ENCODE data around the gene LGMN. TPM values are rescaled to one million over a fixed set of nuclear protein-coding genes. Genes with fewer than 3 reads are reported as not detected.
A peak's percentile ranks its signal among the peaks of the same experiment; 100 is the strongest.
"Not testable (repeated sequence)": the region's sequence is repeated elsewhere in the genome, so short reads cannot be mapped to it uniquely, and the experiment has no call there.

LGMN gene
- total and polyA plus RNA-seq, 2 experiments from 2014 or later = 98.8 to 129 TPM

DNA sequence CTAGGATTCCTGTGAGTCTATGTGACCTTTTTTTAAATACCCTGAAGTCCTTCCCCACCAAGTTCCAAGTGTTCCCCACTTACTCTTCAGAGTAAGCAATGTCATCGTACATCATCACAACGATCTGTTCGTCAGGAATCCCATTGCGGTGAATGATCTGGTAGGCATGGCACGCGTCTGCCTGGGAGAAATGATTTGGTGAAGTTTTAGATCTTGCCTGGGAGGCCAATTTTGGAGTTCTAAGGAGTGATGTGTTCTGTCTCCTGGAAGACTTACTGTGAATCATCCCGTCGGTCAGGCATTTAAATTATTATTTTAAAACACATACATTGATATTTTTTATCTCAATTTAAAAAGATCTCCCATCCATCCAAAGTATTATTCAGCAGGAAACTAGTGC lies 29.8 kb downstream of the LGMN start:
- H4K20me1 ChIP-seq (ENCODE audit: insufficient read depth) = no peaks in the 10 kb centered on the region
- no peaks in the 10 kb centered on the region for H3K36me3 ChIP-seq (ENCODE audit: low read depth)
- no peaks in the 10 kb centered on the region for H3K9me2 ChIP-seq (ENCODE audit: insufficient read depth)
- TF ChIP-seq EZH2phosphoT487 (IDR thresholded peaks at IDR 0.05; ENCODE audit: insufficient read depth, low read depth) (no peak), EZH2 (IDR thresholded peaks at IDR 0.05; ENCODE audit: insufficient read depth, poor library complexity, severe bottlenecking) (no peak)
- no peaks in the 10 kb centered on the region for H3K79me2 ChIP-seq (ENCODE audit: insufficient read depth)
- no peaks in the 10 kb centered on the region for H3K27me3 ChIP-seq (replicated peaks; ENCODE audit: insufficient read depth)
- in situ Hi-C loops (cut with MboI) = no loop called here
- no peak overlapping the region for H2AFZ ChIP-seq
- 80 to 81% methylated on average over 8 of the region's 8 CpGs for WGBS, 2 experiments (ENCODE audit: low coverage in 1 of 2, low lambda C conversion rate in 2 of 2, missing lambda C conversion rate in 2 of 2)
- H3F3A ChIP-seq (ENCODE audit: insufficient read depth) = peaks cover 6% of the 10 kb centered on the region
- no peak overlapping the region for H3K27ac ChIP-seq
- H3K9me3 ChIP-seq (ENCODE audit: low read depth) = no peaks in the 10 kb centered on the region
- no peak overlapping the region for H3K4me2 ChIP-seq (ENCODE audit: unreplicated experiment)
- no peak overlapping the region for H3K4me3 ChIP-seq
- peak; percentile 36 for DNase-seq
- peaks cover 11% of the 10 kb centered on the region for H3K4me1 ChIP-seq (ENCODE audit: insufficient read depth)
- H3K9ac ChIP-seq = no peak overlapping the region

DNA sequence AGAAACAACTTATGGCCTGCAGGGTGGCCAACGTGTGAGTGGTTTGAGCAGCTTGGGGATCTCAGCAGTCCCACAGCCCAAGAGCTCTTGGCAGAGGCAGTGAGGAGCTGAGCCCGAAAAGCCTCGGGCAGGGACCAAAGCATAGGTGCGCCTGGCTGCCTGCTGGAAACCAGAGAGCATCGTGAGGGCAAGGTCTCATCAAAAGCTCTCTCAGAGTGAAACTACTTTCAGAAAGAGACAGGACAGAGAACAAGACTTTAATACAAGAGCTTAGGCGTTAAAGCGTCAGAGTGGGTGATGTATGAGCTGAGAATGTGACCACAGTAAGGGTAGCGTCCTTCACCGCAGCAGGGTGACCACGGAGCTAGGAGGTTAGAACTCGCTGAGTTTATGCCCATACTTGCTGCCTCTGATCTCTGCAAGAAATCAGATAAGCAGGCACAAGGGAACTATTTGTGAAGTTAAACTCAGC lies 30.8 kb downstream of the LGMN start:
- DNase-seq = no peak
- 82 to 83% methylated on average over 11 of the region's 11 CpGs for WGBS, 2 experiments (ENCODE audit: low coverage in 1 of 2, low lambda C conversion rate in 2 of 2, missing lambda C conversion rate in 2 of 2)

DNA sequence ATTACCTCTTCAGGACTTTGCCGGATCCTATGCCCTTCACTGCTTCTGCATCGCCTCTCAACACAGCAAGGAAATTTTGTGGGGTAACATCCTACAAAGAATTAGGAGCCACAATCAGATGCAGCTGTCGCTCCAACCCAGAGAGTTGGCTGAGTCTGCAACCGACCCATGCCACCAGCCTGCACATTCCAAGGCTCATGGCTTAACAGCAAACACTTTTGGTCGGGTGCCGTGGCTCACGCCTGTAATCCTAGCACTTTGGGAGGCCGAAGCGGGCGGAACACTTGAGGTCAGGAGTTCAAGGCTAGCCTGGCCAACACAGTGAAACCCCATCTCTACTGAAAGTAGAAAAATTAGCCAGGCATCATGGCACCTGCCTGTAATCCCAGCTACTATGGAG lies 32.3 kb downstream of the LGMN start:
- no peak overlapping the region for H3K4me3 ChIP-seq
- no peaks in the 10 kb centered on the region for H4K20me1 ChIP-seq (ENCODE audit: insufficient read depth)
- H3K9me3 ChIP-seq (ENCODE audit: low read depth) = no peaks in the 10 kb centered on the region
- no peaks in the 10 kb centered on the region for H3K79me2 ChIP-seq (ENCODE audit: insufficient read depth)
- no peak overlapping the region for H3K4me2 ChIP-seq (ENCODE audit: unreplicated experiment)
- TF ChIP-seq EZH2 (IDR thresholded peaks at IDR 0.05; ENCODE audit: insufficient read depth, poor library complexity, severe bottlenecking) (no peak), EZH2phosphoT487 (IDR thresholded peaks at IDR 0.05; ENCODE audit: insufficient read depth, low read depth) (no peak)
- in situ Hi-C loops (cut with MboI) = no loop called here
- H3F3A ChIP-seq (ENCODE audit: insufficient read depth) = peaks cover 6% of the 10 kb centered on the region
- no peak overlapping the region for H3K9ac ChIP-seq
- H3K27ac ChIP-seq = no peak overlapping the region
- H3K36me3 ChIP-seq (ENCODE audit: low read depth) = no peaks in the 10 kb centered on the region
- H3K9me2 ChIP-seq (ENCODE audit: insufficient read depth) = no peaks in the 10 kb centered on the region
- 57 to 65% methylated on average over 10 of the region's 10 CpGs for WGBS, 2 experiments (ENCODE audit: low coverage in 1 of 2, low lambda C conversion rate in 2 of 2, missing lambda C conversion rate in 2 of 2)
- peaks cover 11% of the 10 kb centered on the region for H3K4me1 ChIP-seq (ENCODE audit: insufficient read depth)
- no peak for DNase-seq
- H2AFZ ChIP-seq = no peak overlapping the region
- H3K27me3 ChIP-seq (replicated peaks; ENCODE audit: insufficient read depth) = no peaks in the 10 kb centered on the region

More for the DNA sequence above, 30.8 kb downstream of the LGMN start:
- H3K9me3 ChIP-seq (ENCODE audit: low read depth) = no peaks in the 10 kb centered on the region
- no peak overlapping the region for H3K4me2 ChIP-seq (ENCODE audit: unreplicated experiment)
- peaks cover 6% of the 10 kb centered on the region for H3F3A ChIP-seq (ENCODE audit: insufficient read depth)
- no peaks in the 10 kb centered on the region for H3K9me2 ChIP-seq (ENCODE audit: insufficient read depth)
- H3K27ac ChIP-seq = no peak overlapping the region
- in situ Hi-C loops (cut with MboI) = no loop called here
- no peaks in the 10 kb centered on the region for H3K27me3 ChIP-seq (replicated peaks; ENCODE audit: insufficient read depth)
- no peak overlapping the region for H3K9ac ChIP-seq
- no peaks in the 10 kb centered on the region for H3K79me2 ChIP-seq (ENCODE audit: insufficient read depth)
- peaks cover 11% of the 10 kb centered on the region for H3K4me1 ChIP-seq (ENCODE audit: insufficient read depth)
- H3K36me3 ChIP-seq (ENCODE audit: low read depth) = no peaks in the 10 kb centered on the region
- H2AFZ ChIP-seq = no peak overlapping the region
- no peak overlapping the region for H3K4me3 ChIP-seq
- TF ChIP-seq EZH2 (IDR thresholded peaks at IDR 0.05; ENCODE audit: insufficient read depth, poor library complexity, severe bottlenecking) (no peak), EZH2phosphoT487 (IDR thresholded peaks at IDR 0.05; ENCODE audit: insufficient read depth, low read depth) (no peak)
- H4K20me1 ChIP-seq (ENCODE audit: insufficient read depth) = no peaks in the 10 kb centered on the region

DNA sequence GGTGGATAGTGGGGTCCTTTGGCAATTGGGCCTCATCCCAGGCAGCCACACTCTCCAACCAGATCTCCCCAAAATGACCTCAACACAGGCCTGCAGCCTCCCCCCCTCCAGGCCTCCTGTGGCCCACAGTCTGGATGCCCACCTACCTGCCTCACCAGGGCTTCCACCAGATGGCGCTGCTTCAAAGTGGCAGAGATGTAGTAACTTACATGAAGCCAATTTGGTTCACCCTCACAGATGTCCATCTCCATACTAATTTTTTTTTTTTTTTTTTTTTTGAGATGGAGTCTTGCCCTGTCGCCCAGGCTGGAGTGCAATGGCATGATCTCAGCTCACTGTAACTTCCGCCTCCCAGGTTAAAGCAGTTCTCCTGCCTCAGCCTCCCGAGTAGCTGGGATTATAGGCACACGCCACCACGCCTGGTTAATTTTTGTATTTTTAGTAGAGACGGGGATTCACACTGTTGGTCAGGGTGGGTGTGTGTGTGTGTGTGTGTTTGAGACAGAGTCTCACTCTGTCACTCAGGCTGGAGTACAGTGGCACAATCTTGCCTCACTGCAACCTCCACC lies 33.6 kb downstream of the LGMN start:
- H3K79me2 ChIP-seq (ENCODE audit: insufficient read depth); H3K4me1 ChIP-seq (ENCODE audit: insufficient read depth); H2AFZ ChIP-seq; H3K9me2 ChIP-seq (ENCODE audit: insufficient read depth); H3K27ac ChIP-seq; H3K4me3 ChIP-seq; H3K9ac ChIP-seq; H3K9me3 ChIP-seq (ENCODE audit: low read depth); in situ Hi-C loops (cut with MboI); H4K20me1 ChIP-seq (ENCODE audit: insufficient read depth); H3K27me3 ChIP-seq (replicated peaks; ENCODE audit: insufficient read depth); H3K4me2 ChIP-seq (ENCODE audit: unreplicated experiment); H3F3A ChIP-seq (ENCODE audit: insufficient read depth); H3K36me3 ChIP-seq (ENCODE audit: low read depth): not testable (repeated sequence)
- peak; percentile 75 for DNase-seq
- 67 to 68% methylated on average over 7 of the region's 7 CpGs for WGBS, 2 experiments (ENCODE audit: low coverage in 1 of 2, low lambda C conversion rate in 2 of 2, missing lambda C conversion rate in 2 of 2)

DNA sequence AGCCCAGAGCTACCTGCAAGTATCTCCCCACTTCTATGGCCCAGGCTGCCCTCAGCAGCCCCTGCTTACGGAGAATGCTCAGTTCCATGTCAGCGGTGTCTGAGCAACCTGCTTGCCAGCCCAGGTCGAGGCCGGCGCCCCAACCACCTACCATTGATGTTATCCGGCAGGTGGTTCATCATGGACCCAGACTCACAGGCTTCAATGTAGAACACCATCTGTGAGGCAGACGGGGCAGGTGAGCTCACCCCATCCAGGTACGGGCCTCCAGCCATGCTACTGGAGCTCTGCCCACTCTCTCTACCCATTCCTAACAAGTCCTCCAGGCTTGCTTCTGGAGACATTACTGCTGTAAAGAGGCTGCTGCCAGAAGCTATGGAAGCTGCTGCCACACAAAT lies 35.8 kb downstream of the LGMN start:
- H3K4me2 ChIP-seq (ENCODE audit: unreplicated experiment) = no peak overlapping the region
- H3K36me3 ChIP-seq (ENCODE audit: low read depth) = no peaks in the 10 kb centered on the region
- in situ Hi-C loops (cut with MboI) = no loop called here
- no peak for DNase-seq
- H3K4me1 ChIP-seq (ENCODE audit: insufficient read depth) = peaks cover 12% of the 10 kb centered on the region
- no peaks in the 10 kb centered on the region for H4K20me1 ChIP-seq (ENCODE audit: insufficient read depth)
- H3K79me2 ChIP-seq (ENCODE audit: insufficient read depth) = no peaks in the 10 kb centered on the region
- H3F3A ChIP-seq (ENCODE audit: insufficient read depth) = peaks cover 9% of the 10 kb centered on the region; the same call in 1 of the 2 replicates
- TF ChIP-seq EZH2 (IDR thresholded peaks at IDR 0.05; ENCODE audit: insufficient read depth, poor library complexity, severe bottlenecking) = no peak
- TF ChIP-seq EZH2phosphoT487 (IDR thresholded peaks at IDR 0.05; ENCODE audit: insufficient read depth, low read depth) = no peak
- no peak overlapping the region for H3K9ac ChIP-seq
- no peaks in the 10 kb centered on the region for H3K27me3 ChIP-seq (replicated peaks; ENCODE audit: insufficient read depth)
- no peak overlapping the region for H2AFZ ChIP-seq
- no peaks in the 10 kb centered on the region for H3K9me2 ChIP-seq (ENCODE audit: insufficient read depth)
- H3K27ac ChIP-seq = no peak overlapping the region
- H3K9me3 ChIP-seq (ENCODE audit: low read depth) = no peaks in the 10 kb centered on the region
- 88 to 91% methylated on average over 8 of the region's 8 CpGs for WGBS, 2 experiments (ENCODE audit: low coverage in 1 of 2, low lambda C conversion rate in 2 of 2, missing lambda C conversion rate in 2 of 2)
- H3K4me3 ChIP-seq = no peak overlapping the region

Data from GM23248 (cell line).